Right lobe of liver (tissue), 4 donors: ENCODE results near the gene RNGTT.

ENCODE experiments used
- POLR2A ChIP-seq: fragments of 450-650 bp; IDR thresholded peaks from one replicate; pipeline ENCODE4 v1.6.1; 2017; ENCODE audit warnings: antibody characterized with exemption, mild to moderate bottlenecking
- TF ChIP-seq, protein P1 (sequence below), 4 donors: fragments of 200-600 bp in 3 of 4; fragments of 450-650 bp in 1 of 4; IDR thresholded peaks; one replicate each; pipeline versions ENCODE4 v1.5.1 to v1.8.0; 2016 to 2022; ENCODE audit warnings: antibody characterized with exemption in 4 of 4, mild to moderate bottlenecking in 2 of 4
- donor health status: DM: no; HTN: no; CAD: no.
- donor health status: DM: no; HTN: no; CAD: no.
- donor health status: DM: no; HTN: yes; CAD: no.

DNA sequence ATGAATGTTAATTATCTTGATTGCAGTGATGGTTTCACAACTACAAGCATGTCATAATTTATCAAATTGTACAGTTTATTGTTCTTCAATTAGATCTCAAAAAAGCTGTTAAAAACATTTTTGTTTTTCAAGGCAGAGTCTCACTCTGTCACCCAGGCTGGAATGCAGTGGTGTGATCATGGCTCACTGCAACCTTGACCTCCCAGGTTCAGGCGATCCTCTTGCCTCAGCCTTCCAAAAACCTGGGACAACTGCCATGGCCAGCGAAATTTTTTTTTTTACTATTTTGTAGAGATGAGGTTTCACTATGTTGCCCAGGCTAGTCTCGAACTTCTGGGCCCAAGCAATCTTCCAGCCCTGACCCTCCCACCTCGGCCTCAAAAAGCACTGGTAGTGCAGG, 286.1 kb downstream of the RNGTT start:
- TF ChIP-seq, protein P1, sequence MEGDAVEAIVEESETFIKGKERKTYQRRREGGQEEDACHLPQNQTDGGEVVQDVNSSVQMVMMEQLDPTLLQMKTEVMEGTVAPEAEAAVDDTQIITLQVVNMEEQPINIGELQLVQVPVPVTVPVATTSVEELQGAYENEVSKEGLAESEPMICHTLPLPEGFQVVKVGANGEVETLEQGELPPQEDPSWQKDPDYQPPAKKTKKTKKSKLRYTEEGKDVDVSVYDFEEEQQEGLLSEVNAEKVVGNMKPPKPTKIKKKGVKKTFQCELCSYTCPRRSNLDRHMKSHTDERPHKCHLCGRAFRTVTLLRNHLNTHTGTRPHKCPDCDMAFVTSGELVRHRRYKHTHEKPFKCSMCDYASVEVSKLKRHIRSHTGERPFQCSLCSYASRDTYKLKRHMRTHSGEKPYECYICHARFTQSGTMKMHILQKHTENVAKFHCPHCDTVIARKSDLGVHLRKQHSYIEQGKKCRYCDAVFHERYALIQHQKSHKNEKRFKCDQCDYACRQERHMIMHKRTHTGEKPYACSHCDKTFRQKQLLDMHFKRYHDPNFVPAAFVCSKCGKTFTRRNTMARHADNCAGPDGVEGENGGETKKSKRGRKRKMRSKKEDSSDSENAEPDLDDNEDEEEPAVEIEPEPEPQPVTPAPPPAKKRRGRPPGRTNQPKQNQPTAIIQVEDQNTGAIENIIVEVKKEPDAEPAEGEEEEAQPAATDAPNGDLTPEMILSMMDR (IDR thresholded peaks at IDR 0.05) = no peak
- no peak for TF ChIP-seq POLR2A
